Upper lobe of right lung (tissue), 1 donor: ENCODE results near the gene MYH9. TPM values are rescaled to one million over a fixed set of nuclear protein-coding genes. Genes with fewer than 3 reads are reported as not detected.
"Not testable (repeated sequence)": the region's sequence is repeated elsewhere in the genome, so short reads cannot be mapped to it uniquely, and the experiment has no call there.

ENCODE experiments used
- ATAC-seq: fragments of 200-7000 bp; cut with Tn5 transposase; one replicate; pipeline ENCODE4 v1.9.1; 2020; ENCODE audit warnings: mild to moderate bottlenecking, moderate library complexity
- DNase-seq: peaks from one replicate; pipeline ENCODE4 v3.0.0-alpha.2; 2020
- H3K27ac ChIP-seq: fragments of 200-600 bp; one replicate; pipeline ENCODE4 v1.8.0; 2022
- H3K27me3 ChIP-seq: fragments of 200-600 bp; one replicate; pipeline ENCODE4 v1.8.0; 2022; ENCODE audit warnings: mild to moderate bottlenecking
- H3K36me3 ChIP-seq: fragments of 200-600 bp; one replicate; pipeline ENCODE4 v1.8.0; 2022
- H3K4me1 ChIP-seq: fragments of 200-600 bp; one replicate; pipeline ENCODE4 v1.8.0; 2022
- H3K4me3 ChIP-seq: fragments of 200-600 bp; one replicate; pipeline ENCODE4 v1.8.0; 2022; ENCODE audit warnings: mild to moderate bottlenecking
- H3K9me3 ChIP-seq: fragments of 200-600 bp; one replicate; pipeline ENCODE4 v1.8.0; 2022
- intact Hi-C: fragments of 100-400 bp; cut with DNase I; formaldehyde crosslinking; loops from one replicate; pipeline ENCODE4 v1.11.0; 2022
- total RNA-seq: library from RNA; stranded (reverse); fragmentation: NEBNext Ultra II Directional; extraction: Animal tissue kit (Norgen Biotek cat#: 25700); gene quantifications from one replicate; pipeline ENCODE4 v1.2.1, GENCODE V29; 2021
- TF ChIP-seq, protein P1 (sequence below): fragments of 200-600 bp; IDR thresholded peaks from one replicate; pipeline ENCODE4 v1.8.0; 2022; ENCODE audit warnings: antibody characterized with exemption
- donor health status: DM: no; HTN: yes; CAD: no; lungs with severe emphysema.

Gene MYH9
- total RNA-seq, 1 donor from 2014 or later, result 842 TPM

GRCh38 chr22:36256478-36256877 lies 131.3 kb downstream of the MYH9 start:
- Histone ChIP-seq H3K27ac (no peak overlapping the region), H3K36me3 (peaks cover 24% of the 10 kb centered on the region), H3K4me3 (no peak overlapping the region), H3K4me1 (peaks cover 47% of the 10 kb centered on the region), H3K27me3 (no peaks in the 10 kb centered on the region), H3K9me3 (no peaks in the 10 kb centered on the region)
- DNase-seq (no peak), ATAC-seq (no peak)
- TF ChIP-seq, protein P1, sequence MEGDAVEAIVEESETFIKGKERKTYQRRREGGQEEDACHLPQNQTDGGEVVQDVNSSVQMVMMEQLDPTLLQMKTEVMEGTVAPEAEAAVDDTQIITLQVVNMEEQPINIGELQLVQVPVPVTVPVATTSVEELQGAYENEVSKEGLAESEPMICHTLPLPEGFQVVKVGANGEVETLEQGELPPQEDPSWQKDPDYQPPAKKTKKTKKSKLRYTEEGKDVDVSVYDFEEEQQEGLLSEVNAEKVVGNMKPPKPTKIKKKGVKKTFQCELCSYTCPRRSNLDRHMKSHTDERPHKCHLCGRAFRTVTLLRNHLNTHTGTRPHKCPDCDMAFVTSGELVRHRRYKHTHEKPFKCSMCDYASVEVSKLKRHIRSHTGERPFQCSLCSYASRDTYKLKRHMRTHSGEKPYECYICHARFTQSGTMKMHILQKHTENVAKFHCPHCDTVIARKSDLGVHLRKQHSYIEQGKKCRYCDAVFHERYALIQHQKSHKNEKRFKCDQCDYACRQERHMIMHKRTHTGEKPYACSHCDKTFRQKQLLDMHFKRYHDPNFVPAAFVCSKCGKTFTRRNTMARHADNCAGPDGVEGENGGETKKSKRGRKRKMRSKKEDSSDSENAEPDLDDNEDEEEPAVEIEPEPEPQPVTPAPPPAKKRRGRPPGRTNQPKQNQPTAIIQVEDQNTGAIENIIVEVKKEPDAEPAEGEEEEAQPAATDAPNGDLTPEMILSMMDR, result no peak
- intact Hi-C loops, result no loop called here

GRCh38 chr22:36255572-36255971 lies 132.2 kb downstream of the MYH9 start:
- intact Hi-C loops, DNase-seq, H3K4me3 ChIP-seq, H3K9me3 ChIP-seq, ATAC-seq, H3K27me3 ChIP-seq: not testable (repeated sequence)
- peak overlapping the region; percentile 83 for H3K27ac ChIP-seq
- H3K4me1 ChIP-seq, result peaks cover 47% of the 10 kb centered on the region
- H3K36me3 ChIP-seq, result peaks cover 19% of the 10 kb centered on the region

- Histone ChIP-seq H3K27me3 (no peaks in the 10 kb centered on the region), H3K4me1 (peaks cover 36% of the 10 kb centered on the region), H3K27ac (peak overlapping the region; percentile 83), H3K36me3 (peaks cover 14% of the 10 kb centered on the region), H3K9me3 (no peaks in the 10 kb centered on the region), H3K4me3 (peak overlapping the region; percentile 50)
- ATAC-seq (peak; percentile 10), DNase-seq (no peak)
- intact Hi-C loops, result no loop called here
- TF ChIP-seq, protein P1, result no peak
These were observed 134.0 kb downstream of the MYH9 start for GRCh38 chr22:36253523-36254490.

GRCh38 chr22:36252754-36253522 lies 134.8 kb downstream of the MYH9 start, which contains the start of gene APOL1:
APOL1 (plus strand) TSS chr22:36253133; CDS start chr22:36254956, 1,823 bp downstream.
- TF ChIP-seq, protein P1, result no peak
- Histone ChIP-seq H3K27ac (peak within 1 kb of the TSS; percentile 83), H3K4me1 (peaks cover 28% of the 10 kb centered on the region), H3K27me3 (no peaks in the 10 kb centered on the region), H3K4me3 (peak within 1 kb of the TSS; percentile 50), H3K36me3 (peaks cover 10% of the 10 kb centered on the region), H3K9me3 (no peaks in the 10 kb centered on the region)
- DNase-seq (peak; percentile 74), ATAC-seq (peak; percentile 92)
- intact Hi-C loops, result no loop called here

DNA sequence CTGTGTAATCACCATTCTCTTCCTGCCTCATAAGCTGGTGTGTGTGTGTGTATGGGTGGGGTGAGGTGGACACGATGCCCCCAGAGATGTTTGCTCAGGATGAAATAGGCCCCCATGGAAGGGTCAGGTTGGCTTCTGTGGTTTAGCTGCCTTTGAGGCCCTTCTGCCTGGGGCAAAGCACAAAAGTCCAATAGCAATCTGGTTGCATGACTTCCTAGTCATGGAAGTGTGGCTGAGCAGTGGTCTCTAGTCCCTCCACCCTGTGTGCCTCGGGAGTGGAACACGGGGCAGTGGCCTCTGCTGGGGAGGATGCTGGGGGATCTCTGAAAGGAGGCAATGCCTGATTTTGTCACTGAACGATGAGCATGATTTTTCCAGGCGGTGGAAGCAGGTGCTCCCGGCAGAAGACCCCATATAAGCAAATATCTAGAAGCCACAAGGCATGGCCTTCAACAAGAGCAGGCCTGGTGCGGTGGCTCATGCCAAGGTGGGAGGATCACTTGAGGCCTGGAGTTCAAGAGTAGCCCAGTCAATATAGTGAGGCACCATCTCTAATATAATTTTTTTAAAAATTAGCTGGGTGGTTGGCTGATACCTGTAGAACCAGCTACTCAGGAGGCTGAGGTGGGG lies 135.7 kb downstream of the MYH9 start:
- H3K4me3 ChIP-seq, result not testable (repeated sequence)
- peaks cover 26% of the 10 kb centered on the region for H3K4me1 ChIP-seq

GRCh38 chr22:36250292-36250960 lies 137.3 kb downstream of the MYH9 start:
- H3K4me3 ChIP-seq, H3K27me3 ChIP-seq, H3K36me3 ChIP-seq, DNase-seq, H3K9me3 ChIP-seq, intact Hi-C loops, ATAC-seq, H3K27ac ChIP-seq: not testable (repeated sequence)
- H3K4me1 ChIP-seq, result peaks cover 26% of the 10 kb centered on the region

More for the DNA sequence above, 135.7 kb downstream of the MYH9 start:
- ATAC-seq, DNase-seq, H3K9me3 ChIP-seq, intact Hi-C loops, H3K36me3 ChIP-seq, H3K27me3 ChIP-seq: not testable (repeated sequence)
- H3K27ac ChIP-seq, result peak overlapping the region; percentile 83
